A673 (cell line): ENCODE results near the gene HDAC2. TPM values are rescaled to one million over a fixed set of nuclear protein-coding genes. Genes with fewer than 3 reads are reported as not detected.
"Not testable (repeated sequence)": the region's sequence is repeated elsewhere in the genome, so short reads cannot be mapped to it uniquely, and the experiment has no call there.

ENCODE experiments used
- Bru-seq: library from RNA; stranded (reverse); fragments of 400-500 nt; gene quantifications from one replicate; lab custom pipeline; 2021; lab: Mats Ljungman, UMichigan
- BruChase-seq, 2 experiments: library from RNA; stranded (reverse); fragments of 400-500 nt; gene quantifications; one replicate each; lab custom pipeline; 2021; lab: Mats Ljungman, UMichigan
- BruUV-seq: library from RNA; stranded (reverse); fragments of 400-500 nt; replicated peaks from 2 replicates; lab custom pipeline; 2021; lab: Mats Ljungman, UMichigan
- CTCF ChIA-PET: fragments of 300-600 bp; sonication (Branson Sonifier 250); formaldehyde crosslinking; loops from one replicate; lab custom pipeline; 2022; ENCODE audit warnings: antibody characterized with exemption; lab: Charles Lee
- POLR2A ChIA-PET: fragments of 300-600 bp; sonication (Branson Sonifier 250); formaldehyde crosslinking; loops from one replicate; lab custom pipeline; 2022; ENCODE audit warnings: antibody characterized with exemption; ENCODE audit not compliant: low non-redundant PET; lab: Charles Lee
- DNase-seq: peaks from one replicate; pipeline ENCODE4 v3.0.0-alpha.2; 2015; ENCODE audit warnings: low spot score
- H3K27ac ChIP-seq: fragments of 200-600 bp; sonication (generic); 2 replicates; pipeline ENCODE4 v1.5.1; 2016; ENCODE audit warnings: mixed run types, low read depth, mild to moderate bottlenecking, mixed read lengths, antibody characterized with exemption, low read length; ENCODE audit not compliant: poor library complexity, severe bottlenecking
- H3K27me3 ChIP-seq: fragments of 200-600 bp; sonication (generic); replicated peaks from 2 replicates; pipeline ENCODE4 v1.6.1; 2017; ENCODE audit warnings: mixed run types, low read depth, mild to moderate bottlenecking, mixed read lengths, antibody characterized with exemption, low read length; ENCODE audit not compliant: insufficient read depth, poor library complexity
- H3K36me3 ChIP-seq: fragments of 200-600 bp; sonication (generic); 2 replicates; pipeline ENCODE4 v1.6.1; 2016; ENCODE audit warnings: mixed run types, mild to moderate bottlenecking, mixed read lengths, antibody characterized with exemption, low read length; ENCODE audit not compliant: insufficient read depth, poor library complexity, severe bottlenecking
- H3K4me1 ChIP-seq: fragments of 200-600 bp; sonication (generic); 2 replicates; pipeline ENCODE4 v1.6.1; 2017; ENCODE audit warnings: mixed run types, mild to moderate bottlenecking, mixed read lengths, antibody characterized with exemption, low read length; ENCODE audit not compliant: insufficient read depth, poor library complexity, severe bottlenecking
- H3K4me3 ChIP-seq: fragments of 200-600 bp; sonication (generic); 2 replicates; pipeline ENCODE4 v1.5.1; 2016; ENCODE audit warnings: low read depth, mixed run types, mild to moderate bottlenecking, mixed read lengths, low read length; ENCODE audit not compliant: poor library complexity, severe bottlenecking
- H3K9me3 ChIP-seq: fragments of 200-600 bp; sonication (generic); 2 replicates; pipeline ENCODE4 v1.6.1; 2016; ENCODE audit warnings: mixed run types, low read depth, mild to moderate bottlenecking, mixed read lengths, antibody characterized with exemption, low read length; ENCODE audit not compliant: poor library complexity, severe bottlenecking
- EZH2 ChIP-seq: fragments of 200-600 bp; sonication (generic); IDR thresholded peaks from 2 replicates; pipeline ENCODE4 v1.6.1; 2017; ENCODE audit warnings: borderline replicate concordance, low read depth, mild to moderate bottlenecking, mixed read lengths, antibody characterized with exemption, low read length; ENCODE audit not compliant: poor library complexity, severe bottlenecking
- intact Hi-C: fragments of 100-400 bp; cut with micrococcal nuclease; formaldehyde crosslinking; loops from one replicate; pipeline ENCODE4 v1.10.0; 2022; ENCODE audit not compliant: unreplicated experiment
- long read RNA-seq: library from polyadenylated mRNA; stranded (forward); transcript quantifications from one replicate; pipeline ENCODE4 v2.0.0, GENCODE V29; 2022
- total RNA-seq: library from RNA; stranded (reverse); gene quantifications from 2 replicates; pipeline ENCODE4 v1.2.3, GENCODE V29; 2021
- TF ChIP-seq, protein P1 (sequence below): fragments of 300-800, 200-600 bp; sonication (generic); conservative IDR thresholded peaks from 2 replicates; pipeline ENCODE4 v1.5.1; 2017; ENCODE audit warnings: low read depth, mild to moderate bottlenecking, antibody characterized with exemption, low read length, moderate library complexity, mixed read lengths

HDAC2 gene
- 257 and 266 TPM in 2 replicates for total RNA-seq
- percentile 97 among the genes with signal in this experiment for Bru-seq, nascent RNA
- percentile 94 among the genes with signal in this experiment for BruChase-seq, experiment 1, labeled RNA remaining after a 2-hour chase
- BruChase-seq, experiment 2, labeled RNA remaining after a 6-hour chase: percentile 95 among the genes with signal in this experiment
- long read RNA-seq, full-length matches to known transcripts: 513 of 561 reads
- long read RNA-seq, partial matches to known transcripts: 20 of 561 reads
- long read RNA-seq, other reads (novel, unspliced or antisense): 28 of 561 reads

- Histone ChIP-seq H3K9me3 (no peaks in the 10 kb centered on the region), H3K36me3 (no peaks in the 10 kb centered on the region), H3K27me3 (no peaks in the 10 kb centered on the region), H3K27ac (peak within 1 kb of the TSS; percentile 97), H3K4me1 (peaks cover 19% of the 10 kb centered on the region), H3K4me3 (peak within 1 kb of the TSS; percentile 81)
- ChIA-PET POLR2A (no interaction called here), CTCF (no interaction called here)
- TF ChIP-seq, protein P1, sequence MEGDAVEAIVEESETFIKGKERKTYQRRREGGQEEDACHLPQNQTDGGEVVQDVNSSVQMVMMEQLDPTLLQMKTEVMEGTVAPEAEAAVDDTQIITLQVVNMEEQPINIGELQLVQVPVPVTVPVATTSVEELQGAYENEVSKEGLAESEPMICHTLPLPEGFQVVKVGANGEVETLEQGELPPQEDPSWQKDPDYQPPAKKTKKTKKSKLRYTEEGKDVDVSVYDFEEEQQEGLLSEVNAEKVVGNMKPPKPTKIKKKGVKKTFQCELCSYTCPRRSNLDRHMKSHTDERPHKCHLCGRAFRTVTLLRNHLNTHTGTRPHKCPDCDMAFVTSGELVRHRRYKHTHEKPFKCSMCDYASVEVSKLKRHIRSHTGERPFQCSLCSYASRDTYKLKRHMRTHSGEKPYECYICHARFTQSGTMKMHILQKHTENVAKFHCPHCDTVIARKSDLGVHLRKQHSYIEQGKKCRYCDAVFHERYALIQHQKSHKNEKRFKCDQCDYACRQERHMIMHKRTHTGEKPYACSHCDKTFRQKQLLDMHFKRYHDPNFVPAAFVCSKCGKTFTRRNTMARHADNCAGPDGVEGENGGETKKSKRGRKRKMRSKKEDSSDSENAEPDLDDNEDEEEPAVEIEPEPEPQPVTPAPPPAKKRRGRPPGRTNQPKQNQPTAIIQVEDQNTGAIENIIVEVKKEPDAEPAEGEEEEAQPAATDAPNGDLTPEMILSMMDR: no peak
- TF ChIP-seq EZH2: no peak
- no TSS peak for BruUV-seq
- intact Hi-C loops: no loop called here
- peak; percentile 90 for DNase-seq
Observed at GRCh38 chr6:113970805-113971676, at the start of gene HDAC2. Gene HDAC2, minus strand, starts transcription at chr6:113971148. Its CDS starts 240 bp downstream, at chr6:113970908.

DNA sequence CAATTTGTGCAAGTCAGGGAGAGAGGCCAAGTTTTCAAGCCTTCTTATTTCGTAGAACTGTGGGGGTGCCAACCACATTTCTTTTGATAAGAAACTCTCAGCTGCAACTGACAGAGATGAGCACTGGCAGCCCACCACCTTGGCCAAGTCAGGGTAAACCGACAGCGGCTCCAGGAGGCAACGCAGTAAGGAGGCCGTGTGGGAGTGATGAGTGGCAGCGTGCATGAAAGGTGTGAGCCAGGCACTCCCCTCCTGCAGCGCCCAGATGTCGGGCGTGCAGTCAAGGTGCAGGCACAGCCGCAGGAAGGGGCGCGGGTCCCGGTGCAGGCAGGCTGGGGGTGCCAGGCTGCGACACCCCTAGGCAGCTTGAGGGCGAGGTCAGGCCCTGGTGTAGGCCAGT, 49.2 kb upstream of the HDAC2 start:
- intact Hi-C loops: no loop called here
- DNase-seq: no peak
- CTCF ChIA-PET: no interaction called here
- Histone ChIP-seq H3K27ac (no peak overlapping the region), H3K4me3 (no peak overlapping the region), H3K27me3 (no peaks in the 10 kb centered on the region), H3K9me3 (no peaks in the 10 kb centered on the region), H3K36me3 (no peaks in the 10 kb centered on the region), H3K4me1 (no peaks in the 10 kb centered on the region)
- POLR2A ChIA-PET: no interaction called here
- TF ChIP-seq, protein P1: no peak
- TF ChIP-seq EZH2: no peak
- BruUV-seq: no TSS peak

DNA sequence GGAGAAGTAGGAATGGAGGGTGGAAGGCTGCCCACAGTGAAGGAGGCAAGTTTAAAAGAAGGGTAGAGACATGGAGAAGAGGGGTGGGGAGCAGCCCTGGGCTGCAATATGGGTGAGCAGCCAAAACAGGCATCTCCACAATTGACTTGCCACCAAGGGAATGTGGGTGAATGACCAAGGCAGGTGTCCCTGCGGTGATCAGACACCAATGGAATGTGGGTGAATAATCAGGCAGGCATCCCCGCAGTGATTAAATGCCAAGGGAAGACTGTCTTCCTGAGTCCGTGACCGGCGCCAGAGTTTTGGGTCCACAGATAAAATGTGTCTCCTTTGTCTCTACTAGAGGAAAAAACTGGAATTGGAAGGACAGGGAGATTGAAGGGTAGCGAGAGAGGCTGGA, 46.2 kb upstream of the HDAC2 start:
- H3K27ac ChIP-seq, intact Hi-C loops, POLR2A ChIA-PET, H3K4me3 ChIP-seq, BruUV-seq, H3K36me3 ChIP-seq, H3K4me1 ChIP-seq, H3K9me3 ChIP-seq, CTCF ChIA-PET, DNase-seq, H3K27me3 ChIP-seq: not testable (repeated sequence)

GRCh38 chr6:114014106-114014505, 43.2 kb upstream of the HDAC2 start:
- DNase-seq, H3K27ac ChIP-seq, intact Hi-C loops, H3K27me3 ChIP-seq, H3K4me1 ChIP-seq, BruUV-seq, H3K4me3 ChIP-seq, H3K36me3 ChIP-seq, POLR2A ChIA-PET, H3K9me3 ChIP-seq, CTCF ChIA-PET: not testable (repeated sequence)

GRCh38 chr6:114011486-114011885, 40.5 kb upstream of the HDAC2 start:
- H3K27ac ChIP-seq, POLR2A ChIA-PET, H3K4me3 ChIP-seq, CTCF ChIA-PET, intact Hi-C loops, BruUV-seq, H3K9me3 ChIP-seq, H3K36me3 ChIP-seq, H3K27me3 ChIP-seq, H3K4me1 ChIP-seq, DNase-seq: not testable (repeated sequence)
